ENCODE measurements around the gene MATN3. TPM values are rescaled to one million over a fixed set of nuclear protein-coding genes. Genes with fewer than 3 reads are reported as not detected.

Gene MATN3
- total and polyA plus RNA-seq, 2 donors (not counting 3 experiments of a cell fraction or from before 2014, with no cell fraction given), result 1.8 to 3.4 TPM

DNA sequence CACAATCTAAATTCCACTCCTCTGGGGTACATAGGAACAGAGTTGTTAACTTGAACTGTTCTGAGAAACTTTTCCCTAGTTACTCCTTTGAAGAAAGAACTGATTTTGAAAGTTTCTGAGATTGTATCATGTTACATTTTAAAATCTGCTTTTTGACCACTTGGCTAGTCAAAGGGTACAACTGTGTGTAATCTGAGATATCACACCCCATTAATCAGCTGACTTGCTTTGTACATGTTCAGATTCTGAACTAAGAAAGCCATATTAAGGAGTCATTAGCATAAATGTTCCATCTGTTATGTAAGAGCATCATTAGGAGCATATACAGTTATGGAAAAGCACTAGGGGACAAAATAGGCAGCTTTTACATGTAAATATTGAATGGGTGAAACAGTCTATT, 18.7 kb downstream of the MATN3 start:
- H3K9me1 ChIP-seq (replicated peaks; ENCODE audit: control insufficient read depth, extremely low read depth, insufficient read depth, low read length), result no peaks in the 10 kb centered on the region
- TF ChIP-seq POLR2AphosphoS5 (IDR thresholded peaks at IDR 0.05; ENCODE audit: insufficient read depth, low read depth, low read length) (no peak), GATA2 (IDR thresholded peaks at IDR 0.05; ENCODE audit: insufficient read depth, insufficient read length, low read depth, low read length) (no peak), MYC (IDR thresholded peaks at IDR 0.05; ENCODE audit: low read depth, low read length) (no peak)
- TF ChIP-seq, protein P1, sequence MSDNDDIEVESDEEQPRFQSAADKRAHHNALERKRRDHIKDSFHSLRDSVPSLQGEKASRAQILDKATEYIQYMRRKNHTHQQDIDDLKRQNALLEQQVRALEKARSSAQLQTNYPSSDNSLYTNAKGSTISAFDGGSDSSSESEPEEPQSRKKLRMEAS (IDR thresholded peaks at IDR 0.05; ENCODE audit: insufficient read depth, insufficient read length), result no peak
- H3K79me2 ChIP-seq (ENCODE audit: control insufficient read depth, insufficient read depth, low read length), result peaks cover 3% of the 10 kb centered on the region
- ChIA-PET POLR2A (no interaction called here), CTCF (interaction anchor here (1.0 to 1.8 kb wide), 4 partner anchors 19 to 113 kb away, joined by 3 to 9 read pairs (median 3); no protein-coding TSS in a partner anchor)
- H3K36me3 ChIP-seq (ENCODE audit: control insufficient read depth in 2 of 2, extremely low read depth in 1 of 2, insufficient read depth in 2 of 2, low read length in 2 of 2), result no peaks in the 10 kb centered on the region
- H2AFZ ChIP-seq (ENCODE audit: low read depth, low read length), result no peak overlapping the region
- dilution Hi-C loops (cut with MboI; ENCODE audit: extremely low pct_ligation_motif_present, low sequenced_read_pairs) (no loop called here), intact Hi-C loops (cut with micrococcal nuclease) (no loop called here)
- DNase-seq (ENCODE audit: low read depth, low spot score) (no peak), FAIRE-seq (no peak)
- H3K27ac ChIP-seq (ENCODE audit: insufficient read depth, low read depth, low read length), result no peak overlapping the region
- H3K4me1 ChIP-seq (ENCODE audit: control insufficient read depth, extremely low read depth, insufficient read depth, low read length), result peaks cover 12% of the 10 kb centered on the region
- H3K4me2 ChIP-seq (ENCODE audit: insufficient read depth, low read length), result no peak overlapping the region
- no peaks in the 10 kb centered on the region for H3K9me3 ChIP-seq (replicated peaks; ENCODE audit: control insufficient read depth, insufficient read depth, low read length)
- no peaks in the 10 kb centered on the region for H3K27me3 ChIP-seq (ENCODE audit: control insufficient read depth in 2 of 2, insufficient read depth in 2 of 2, low read length in 2 of 2)
- no peak overlapping the region for H3K4me3 ChIP-seq (replicated peaks in 1 of 3; ENCODE audit: insufficient read depth in 1 of 3, low read depth in 1 of 3, low read length in 3 of 3)
- no peak overlapping the region for H3K9ac ChIP-seq (replicated peaks; ENCODE audit: extremely low read depth, insufficient read depth, low read length)
- no TSS peak for BruUV-seq (replicated peaks)
- H4K20me1 ChIP-seq (replicated peaks; ENCODE audit: control insufficient read depth, extremely low read depth, insufficient read depth, low read length), result no peaks in the 10 kb centered on the region

DNA sequence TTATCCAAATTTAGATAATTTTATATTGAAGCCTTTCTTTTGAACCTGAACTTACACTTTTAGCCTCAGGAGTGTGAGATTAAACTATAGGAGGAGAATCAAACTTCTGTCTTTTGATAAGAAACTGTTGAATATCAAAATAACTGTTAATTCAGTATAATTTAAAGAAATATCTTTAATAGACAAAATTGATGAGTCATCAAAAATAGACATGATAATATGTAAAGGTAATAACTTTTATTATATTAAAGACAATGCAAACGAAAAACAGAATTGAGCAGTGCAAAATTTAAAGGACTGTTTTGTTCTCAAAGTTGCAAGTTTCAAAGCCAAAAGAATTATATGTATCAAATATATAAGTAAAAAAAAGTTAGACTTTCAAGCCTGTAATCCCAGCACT, 20.6 kb downstream of the MATN3 start:
- Histone ChIP-seq H3K9me3 (replicated peaks; ENCODE audit: control insufficient read depth, insufficient read depth, low read length) (no peaks in the 10 kb centered on the region), H3K9me1 (replicated peaks; ENCODE audit: control insufficient read depth, extremely low read depth, insufficient read depth, low read length) (no peaks in the 10 kb centered on the region), H3K9ac (replicated peaks; ENCODE audit: extremely low read depth, insufficient read depth, low read length) (no peak overlapping the region), H2AFZ (ENCODE audit: low read depth, low read length) (no peak overlapping the region), H3K4me1 (ENCODE audit: control insufficient read depth, extremely low read depth, insufficient read depth, low read length) (peaks cover 13% of the 10 kb centered on the region), H3K4me3 (replicated peaks in 1 of 3; ENCODE audit: insufficient read depth in 1 of 3, low read depth in 1 of 3, low read length in 3 of 3) (no peak overlapping the region), H3K4me2 (ENCODE audit: insufficient read depth, low read length) (no peak overlapping the region), H3K27me3 (ENCODE audit: control insufficient read depth in 2 of 2, insufficient read depth in 2 of 2, low read length in 2 of 2) (no peaks in the 10 kb centered on the region), H3K36me3 (ENCODE audit: control insufficient read depth in 2 of 2, extremely low read depth in 1 of 2, insufficient read depth in 2 of 2, low read length in 2 of 2) (no peaks in the 10 kb centered on the region), H4K20me1 (replicated peaks; ENCODE audit: control insufficient read depth, extremely low read depth, insufficient read depth, low read length) (no peaks in the 10 kb centered on the region), H3K79me2 (ENCODE audit: control insufficient read depth, insufficient read depth, low read length) (peaks cover 8% of the 10 kb centered on the region), H3K27ac (ENCODE audit: insufficient read depth, low read depth, low read length) (no peak overlapping the region)
- intact Hi-C loops (cut with micrococcal nuclease) (no loop called here), dilution Hi-C loops (cut with MboI; ENCODE audit: extremely low pct_ligation_motif_present, low sequenced_read_pairs) (no loop called here)
- BruUV-seq (replicated peaks), result no TSS peak
- no peak for DNase-seq (ENCODE audit: low read depth, low spot score)
- ChIA-PET POLR2A (no interaction called here), CTCF (no interaction called here)
- no peak for FAIRE-seq
- TF ChIP-seq FOS (IDR thresholded peaks at IDR 0.05; ENCODE audit: borderline replicate concordance, insufficient read depth, low read length), result no peak
- no peak for TF ChIP-seq GATA2 (IDR thresholded peaks at IDR 0.05; ENCODE audit: insufficient read depth, insufficient read length, low read depth, low read length)
- no peak for TF ChIP-seq POLR2AphosphoS5 (IDR thresholded peaks at IDR 0.05; ENCODE audit: insufficient read depth, low read depth, low read length)
- no peak for TF ChIP-seq EZH2 (IDR thresholded peaks at IDR 0.05; ENCODE audit: borderline replicate concordance, low read depth, low read length, severe bottlenecking)
- TF ChIP-seq, protein P1 (IDR thresholded peaks at IDR 0.05; ENCODE audit: insufficient read depth, insufficient read length), result no peak
- TF ChIP-seq, protein P2, sequence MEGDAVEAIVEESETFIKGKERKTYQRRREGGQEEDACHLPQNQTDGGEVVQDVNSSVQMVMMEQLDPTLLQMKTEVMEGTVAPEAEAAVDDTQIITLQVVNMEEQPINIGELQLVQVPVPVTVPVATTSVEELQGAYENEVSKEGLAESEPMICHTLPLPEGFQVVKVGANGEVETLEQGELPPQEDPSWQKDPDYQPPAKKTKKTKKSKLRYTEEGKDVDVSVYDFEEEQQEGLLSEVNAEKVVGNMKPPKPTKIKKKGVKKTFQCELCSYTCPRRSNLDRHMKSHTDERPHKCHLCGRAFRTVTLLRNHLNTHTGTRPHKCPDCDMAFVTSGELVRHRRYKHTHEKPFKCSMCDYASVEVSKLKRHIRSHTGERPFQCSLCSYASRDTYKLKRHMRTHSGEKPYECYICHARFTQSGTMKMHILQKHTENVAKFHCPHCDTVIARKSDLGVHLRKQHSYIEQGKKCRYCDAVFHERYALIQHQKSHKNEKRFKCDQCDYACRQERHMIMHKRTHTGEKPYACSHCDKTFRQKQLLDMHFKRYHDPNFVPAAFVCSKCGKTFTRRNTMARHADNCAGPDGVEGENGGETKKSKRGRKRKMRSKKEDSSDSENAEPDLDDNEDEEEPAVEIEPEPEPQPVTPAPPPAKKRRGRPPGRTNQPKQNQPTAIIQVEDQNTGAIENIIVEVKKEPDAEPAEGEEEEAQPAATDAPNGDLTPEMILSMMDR (IDR thresholded peaks at IDR 0.05; ENCODE audit: extremely low read depth in 1 of 2, insufficient read depth in 1 of 2, low read depth in 1 of 2, low read length in 2 of 2), result no peak
- TF ChIP-seq POLR2A (IDR thresholded peaks at IDR 0.05; ENCODE audit: low read depth, low read length), result no peak
- TF ChIP-seq JUN (IDR thresholded peaks at IDR 0.05; ENCODE audit: borderline replicate concordance, insufficient read depth, insufficient read length, low read depth), result no peak
- TF ChIP-seq MYC (IDR thresholded peaks at IDR 0.05; ENCODE audit: low read depth, low read length), result no peak

Measured in endothelial cell of umbilical vein (primary cell).